Measurements from ENCODE around the gene HS1BP3.

HS1BP3 gene

DNA sequence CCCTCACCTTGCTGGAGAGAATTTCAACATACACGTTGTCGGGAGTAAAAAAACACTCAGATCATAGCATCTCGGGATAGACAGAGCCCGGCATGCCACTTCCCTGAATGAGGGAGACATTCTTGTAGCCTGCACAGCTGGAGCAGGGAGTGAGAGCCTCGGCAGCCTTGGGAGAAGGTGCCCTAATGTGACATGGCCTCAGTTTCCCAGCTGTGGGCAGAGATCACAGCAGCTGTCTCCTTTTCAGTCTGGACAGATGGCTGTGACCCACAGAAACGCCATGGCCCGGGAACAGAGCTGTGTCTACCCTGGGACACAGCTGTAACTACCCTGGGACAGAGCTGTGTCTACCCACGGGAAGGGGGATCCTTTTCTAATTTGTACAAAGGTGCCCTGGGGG is 55.9 kb downstream of the HS1BP3 start:
- Histone ChIP-seq H3K9me3 (ENCODE audit: control insufficient read depth in 1 of 2, low read length in 2 of 2) (no peaks in the 10 kb centered on the region), H3K27me3 (ENCODE audit: control insufficient read depth in 1 of 2, insufficient read depth in 2 of 2, low read length in 2 of 2) (no peaks in the 10 kb centered on the region), H3K9ac (ENCODE audit: low read depth in 1 of 2, low read length in 2 of 2) (no peak overlapping the region), H3K4me3 (ENCODE audit: low read depth in 1 of 2, low read length in 2 of 2) (no peak overlapping the region), H3K27ac (ENCODE audit: low read depth, low read length) (no peak overlapping the region), H3K36me3 (ENCODE audit: control insufficient read depth in 1 of 2, insufficient read depth in 2 of 2, low read length in 2 of 2) (no peaks in the 10 kb centered on the region), H3K4me1 (ENCODE audit: control insufficient read depth in 1 of 2, insufficient read depth in 2 of 2, low read length in 2 of 2) (peaks cover 19 to 22% of the 10 kb centered on the region in 2 donors)

DNA sequence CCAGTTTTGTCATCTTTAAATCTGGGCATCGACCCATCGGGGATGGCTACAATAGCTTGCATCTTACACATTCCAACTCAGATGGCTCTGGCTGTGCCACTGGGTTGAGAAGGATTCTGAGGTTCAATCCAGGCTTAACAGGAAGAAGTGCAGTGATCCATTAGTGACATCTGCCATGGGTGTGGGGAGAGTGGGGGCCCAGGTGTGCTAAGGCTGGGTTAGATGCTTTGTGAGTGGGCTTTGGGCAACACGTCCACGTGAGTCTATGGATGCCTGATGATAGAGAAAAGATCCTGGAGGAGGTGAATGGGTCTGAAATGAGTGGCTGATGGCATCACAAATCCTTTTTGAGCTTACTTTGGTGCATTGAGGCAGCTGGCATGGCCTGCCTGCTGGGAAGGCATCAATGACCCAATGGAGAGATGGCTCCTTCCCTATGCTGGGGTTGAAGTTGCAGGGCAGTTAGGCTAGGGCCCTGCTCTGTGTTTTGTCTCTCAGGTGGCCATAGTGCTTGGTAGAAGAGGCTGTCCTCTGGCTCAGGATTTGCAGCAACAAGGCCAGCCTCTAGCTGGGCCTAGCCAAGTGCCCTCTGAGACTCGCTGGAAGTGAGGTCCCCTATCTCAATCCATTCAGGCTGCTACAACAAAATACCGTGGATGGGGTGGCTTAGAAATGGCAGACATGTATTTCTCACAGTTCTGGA is 56.7 kb downstream of the HS1BP3 start:
- Histone ChIP-seq H3K4me1 (ENCODE audit: control insufficient read depth in 1 of 2, insufficient read depth in 2 of 2, low read length in 2 of 2) (peaks cover 19 to 22% of the 10 kb centered on the region in 2 donors), H3K27me3 (ENCODE audit: control insufficient read depth in 1 of 2, insufficient read depth in 2 of 2, low read length in 2 of 2) (no peaks in the 10 kb centered on the region), H3K36me3 (ENCODE audit: control insufficient read depth in 1 of 2, insufficient read depth in 2 of 2, low read length in 2 of 2) (no peaks in the 10 kb centered on the region), H3K9me3 (ENCODE audit: control insufficient read depth in 1 of 2, low read length in 2 of 2) (no peaks in the 10 kb centered on the region), H3K9ac (ENCODE audit: low read depth in 1 of 2, low read length in 2 of 2) (no peak overlapping the region), H3K4me3 (ENCODE audit: low read depth in 1 of 2, low read length in 2 of 2) (no peak overlapping the region), H3K27ac (ENCODE audit: low read depth, low read length) (no peak overlapping the region)

DNA sequence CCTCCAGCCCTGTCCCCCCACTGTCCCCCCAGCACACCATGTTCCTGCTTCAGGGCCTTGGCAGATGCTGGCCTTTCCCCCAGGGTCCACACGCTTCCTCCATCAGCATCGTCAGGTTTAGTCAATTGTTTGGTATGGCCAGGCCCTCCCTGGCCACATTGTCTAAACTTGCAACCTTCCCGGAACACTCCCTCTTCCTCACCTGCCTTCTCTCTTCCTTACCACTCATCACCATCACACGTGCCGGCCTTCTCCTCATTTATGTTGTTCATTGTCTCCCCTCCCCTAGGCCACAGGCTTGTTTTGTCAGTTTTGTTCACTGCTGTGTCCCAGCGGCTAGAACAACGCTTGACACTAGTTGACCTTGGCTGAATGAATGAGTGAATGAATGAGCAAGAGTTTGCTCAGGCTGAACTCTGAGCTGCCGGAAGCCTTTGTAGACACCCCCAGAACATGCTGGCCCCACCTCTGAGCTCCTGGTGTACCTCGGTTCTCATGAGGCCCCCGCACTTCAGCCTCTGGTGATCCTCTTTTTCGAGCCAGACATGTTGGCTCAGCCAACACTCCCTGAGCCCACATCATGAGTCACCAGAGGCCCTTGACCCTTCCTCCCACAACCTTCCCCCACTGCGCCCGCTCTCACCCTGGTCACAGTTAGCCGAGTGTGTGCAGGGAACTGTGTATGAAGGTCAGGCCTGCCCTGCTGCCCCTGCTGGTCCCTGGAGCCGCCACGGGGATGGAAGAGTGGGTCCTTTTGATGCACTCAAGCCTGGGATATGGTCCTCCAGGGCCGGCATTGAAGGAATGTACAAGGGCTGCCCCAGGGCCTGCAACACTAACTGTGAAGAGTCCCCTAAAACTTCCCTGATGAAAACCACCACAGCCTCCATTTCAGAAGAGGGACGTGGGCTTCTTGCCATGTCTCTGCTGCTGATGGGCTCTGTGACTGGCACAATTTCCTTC is 57.5 kb downstream of the HS1BP3 start:
- no peak overlapping the region for H3K4me3 ChIP-seq (ENCODE audit: low read depth in 1 of 2, low read length in 2 of 2)
- H3K27me3 ChIP-seq (ENCODE audit: control insufficient read depth in 1 of 2, insufficient read depth in 2 of 2, low read length in 2 of 2): no peaks in the 10 kb centered on the region
- no peaks in the 10 kb centered on the region for H3K36me3 ChIP-seq (ENCODE audit: control insufficient read depth in 1 of 2, insufficient read depth in 2 of 2, low read length in 2 of 2)
- H3K9me3 ChIP-seq (ENCODE audit: control insufficient read depth in 1 of 2, low read length in 2 of 2): no peaks in the 10 kb centered on the region
- H3K9ac ChIP-seq (ENCODE audit: low read depth in 1 of 2, low read length in 2 of 2): no peak overlapping the region
- H3K4me1 ChIP-seq (ENCODE audit: control insufficient read depth in 1 of 2, insufficient read depth in 2 of 2, low read length in 2 of 2): peaks cover 19 to 22% of the 10 kb centered on the region in 2 donors
- H3K27ac ChIP-seq (ENCODE audit: low read depth, low read length): no peak overlapping the region

DNA sequence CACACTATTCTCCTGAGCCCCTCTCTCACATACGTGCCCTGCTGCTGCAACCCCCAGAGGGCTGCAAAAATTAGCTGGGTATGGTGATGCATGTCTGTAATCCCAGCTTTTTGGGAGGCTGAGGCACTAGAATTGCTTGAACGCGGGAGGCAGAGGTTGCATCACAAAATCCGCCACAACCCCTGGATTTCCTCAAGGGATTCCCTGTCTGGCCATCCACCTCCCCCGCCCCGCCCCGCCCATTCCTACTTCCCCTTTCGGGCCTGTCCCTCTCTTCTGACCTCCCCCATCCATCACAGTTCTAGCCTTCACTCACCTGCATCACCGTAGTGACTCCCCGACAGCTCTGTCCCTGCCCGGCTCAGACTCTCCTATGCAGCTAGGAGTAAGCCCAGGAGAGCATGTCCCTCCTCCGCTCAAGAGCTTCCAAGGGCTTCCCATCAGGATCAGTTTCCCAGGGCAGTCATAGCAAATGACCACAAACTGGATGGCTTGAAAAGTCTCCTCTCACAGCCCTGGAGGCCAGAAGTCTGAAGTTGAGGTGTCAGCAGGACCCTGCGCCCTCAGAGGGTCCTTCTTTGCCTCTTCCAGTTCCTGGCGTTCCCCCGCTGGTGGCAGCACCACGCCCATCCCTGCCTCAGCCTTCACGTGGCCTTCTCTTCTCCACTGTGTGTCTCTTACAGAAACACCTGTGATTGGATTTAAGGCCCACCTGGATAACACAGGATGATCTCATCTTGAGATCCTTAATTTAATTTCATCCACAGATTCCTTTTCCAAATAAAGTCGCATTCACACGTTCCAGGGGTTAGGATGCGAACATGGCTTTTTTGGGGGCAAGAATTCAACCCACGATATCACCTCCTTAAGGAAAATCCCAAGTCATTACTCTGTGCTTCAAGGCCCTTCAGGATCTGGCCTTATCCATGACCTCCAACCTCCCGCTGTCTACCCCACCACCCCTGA is 58.5 kb downstream of the HS1BP3 start:
- no peak overlapping the region for H3K4me3 ChIP-seq (ENCODE audit: low read depth in 1 of 2, low read length in 2 of 2)
- H3K36me3 ChIP-seq (ENCODE audit: control insufficient read depth in 1 of 2, insufficient read depth in 2 of 2, low read length in 2 of 2): no peaks in the 10 kb centered on the region
- H3K9ac ChIP-seq (ENCODE audit: low read depth in 1 of 2, low read length in 2 of 2): no peak overlapping the region
- no peaks in the 10 kb centered on the region for H3K9me3 ChIP-seq (ENCODE audit: control insufficient read depth in 1 of 2, low read length in 2 of 2)
- peaks cover 14 to 18% of the 10 kb centered on the region in 2 donors for H3K4me1 ChIP-seq (ENCODE audit: control insufficient read depth in 1 of 2, insufficient read depth in 2 of 2, low read length in 2 of 2)
- no peak overlapping the region for H3K27ac ChIP-seq (ENCODE audit: low read depth, low read length)
- no peaks in the 10 kb centered on the region for H3K27me3 ChIP-seq (ENCODE audit: control insufficient read depth in 1 of 2, insufficient read depth in 2 of 2, low read length in 2 of 2)

DNA sequence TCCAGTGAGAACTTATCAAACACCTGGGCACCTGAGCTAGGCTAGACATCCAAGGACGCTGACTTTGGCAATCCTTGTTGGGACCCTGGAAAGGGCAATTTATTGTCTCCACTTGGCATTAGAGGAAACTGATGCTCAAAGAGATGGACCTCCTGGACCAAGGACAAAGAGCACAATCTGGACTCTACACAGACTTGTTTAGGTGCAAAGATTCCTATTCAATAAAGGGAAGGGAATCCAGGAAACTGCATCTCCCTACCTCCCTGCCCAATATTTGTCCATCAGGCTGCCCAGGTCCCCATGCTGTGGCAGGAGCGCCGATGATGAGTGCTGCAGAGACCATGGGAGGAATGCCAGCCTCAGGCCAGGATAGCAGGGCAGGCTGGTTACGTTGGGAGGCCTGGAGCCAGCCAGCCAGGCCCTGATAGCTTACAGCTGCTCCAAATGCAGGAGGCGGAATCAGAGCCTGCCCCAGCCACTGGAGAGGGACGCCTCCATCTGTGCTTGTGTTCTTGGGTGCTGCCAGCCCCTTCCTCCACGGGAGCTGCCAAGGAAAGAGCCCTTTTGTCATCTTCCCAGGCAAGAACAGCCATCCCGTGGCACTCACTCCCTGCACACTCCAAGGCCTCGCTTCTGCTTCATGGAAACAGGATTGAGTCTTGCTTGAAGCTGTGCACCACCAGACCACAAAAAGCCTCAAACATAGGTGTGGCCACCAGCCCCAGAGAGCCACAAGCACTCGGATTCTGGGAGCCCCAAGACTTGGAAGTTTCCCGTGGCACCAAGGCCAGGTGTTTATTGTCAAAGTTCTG is 60.0 kb downstream of the HS1BP3 start:
- Histone ChIP-seq H3K27me3 (ENCODE audit: control insufficient read depth in 1 of 2, insufficient read depth in 2 of 2, low read length in 2 of 2) (no peaks in the 10 kb centered on the region), H3K4me3 (ENCODE audit: low read depth in 1 of 2, low read length in 2 of 2) (no peak overlapping the region), H3K36me3 (ENCODE audit: control insufficient read depth in 1 of 2, insufficient read depth in 2 of 2, low read length in 2 of 2) (no peaks in the 10 kb centered on the region), H3K9me3 (ENCODE audit: control insufficient read depth in 1 of 2, low read length in 2 of 2) (no peaks in the 10 kb centered on the region), H3K9ac (ENCODE audit: low read depth in 1 of 2, low read length in 2 of 2) (no peak overlapping the region), H3K4me1 (ENCODE audit: control insufficient read depth in 1 of 2, insufficient read depth in 2 of 2, low read length in 2 of 2) (peaks cover 2 to 4% of the 10 kb centered on the region in 2 donors), H3K27ac (ENCODE audit: low read depth, low read length) (no peak overlapping the region)

DNA sequence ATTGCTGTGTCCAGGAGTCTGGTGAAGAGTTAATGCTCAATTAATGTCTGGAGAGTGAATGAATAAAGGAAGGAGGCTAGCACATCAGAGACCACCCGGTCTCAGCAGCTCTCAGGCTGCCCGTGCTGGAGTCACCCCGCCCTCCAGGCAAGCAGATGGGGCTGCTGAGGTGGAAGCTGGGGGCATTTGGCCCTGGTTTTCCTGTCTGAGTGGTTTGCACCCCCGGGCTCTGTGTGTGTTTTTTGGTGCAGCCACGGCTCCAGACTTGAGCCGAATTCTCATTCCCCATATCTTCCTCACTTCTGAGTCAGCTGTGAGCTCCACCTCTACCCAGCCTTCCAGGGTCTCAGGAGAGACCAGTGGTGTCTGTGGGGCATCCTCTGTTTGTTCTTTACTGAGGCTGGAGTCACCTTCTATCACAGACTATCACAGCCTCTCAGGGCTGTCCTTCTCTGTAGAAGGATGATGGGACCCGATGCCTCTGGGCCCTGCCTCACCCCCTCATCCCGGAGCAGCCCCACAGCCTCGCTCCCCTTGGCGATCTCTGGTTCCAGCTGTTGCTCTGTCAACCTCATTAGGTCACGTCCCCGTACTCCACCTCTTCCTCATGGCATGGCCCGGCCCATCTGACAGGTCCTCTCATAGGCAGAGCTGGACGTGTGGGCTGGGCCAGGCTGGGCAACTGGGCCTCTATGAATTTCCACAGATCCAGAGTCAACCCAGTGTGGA is 60.8 kb downstream of the HS1BP3 start:
- no peaks in the 10 kb centered on the region for H3K27me3 ChIP-seq (ENCODE audit: control insufficient read depth in 1 of 2, insufficient read depth in 2 of 2, low read length in 2 of 2)
- H3K9ac ChIP-seq (ENCODE audit: low read depth in 1 of 2, low read length in 2 of 2): no peak overlapping the region
- no peak overlapping the region for H3K27ac ChIP-seq (ENCODE audit: low read depth, low read length)
- peaks cover 0 to 9% of the 10 kb centered on the region in 2 donors for H3K4me1 ChIP-seq (ENCODE audit: control insufficient read depth in 1 of 2, insufficient read depth in 2 of 2, low read length in 2 of 2)
- no peak overlapping the region for H3K4me3 ChIP-seq (ENCODE audit: low read depth in 1 of 2, low read length in 2 of 2)
- H3K9me3 ChIP-seq (ENCODE audit: control insufficient read depth in 1 of 2, low read length in 2 of 2): no peaks in the 10 kb centered on the region
- no peaks in the 10 kb centered on the region for H3K36me3 ChIP-seq (ENCODE audit: control insufficient read depth in 1 of 2, insufficient read depth in 2 of 2, low read length in 2 of 2)

DNA sequence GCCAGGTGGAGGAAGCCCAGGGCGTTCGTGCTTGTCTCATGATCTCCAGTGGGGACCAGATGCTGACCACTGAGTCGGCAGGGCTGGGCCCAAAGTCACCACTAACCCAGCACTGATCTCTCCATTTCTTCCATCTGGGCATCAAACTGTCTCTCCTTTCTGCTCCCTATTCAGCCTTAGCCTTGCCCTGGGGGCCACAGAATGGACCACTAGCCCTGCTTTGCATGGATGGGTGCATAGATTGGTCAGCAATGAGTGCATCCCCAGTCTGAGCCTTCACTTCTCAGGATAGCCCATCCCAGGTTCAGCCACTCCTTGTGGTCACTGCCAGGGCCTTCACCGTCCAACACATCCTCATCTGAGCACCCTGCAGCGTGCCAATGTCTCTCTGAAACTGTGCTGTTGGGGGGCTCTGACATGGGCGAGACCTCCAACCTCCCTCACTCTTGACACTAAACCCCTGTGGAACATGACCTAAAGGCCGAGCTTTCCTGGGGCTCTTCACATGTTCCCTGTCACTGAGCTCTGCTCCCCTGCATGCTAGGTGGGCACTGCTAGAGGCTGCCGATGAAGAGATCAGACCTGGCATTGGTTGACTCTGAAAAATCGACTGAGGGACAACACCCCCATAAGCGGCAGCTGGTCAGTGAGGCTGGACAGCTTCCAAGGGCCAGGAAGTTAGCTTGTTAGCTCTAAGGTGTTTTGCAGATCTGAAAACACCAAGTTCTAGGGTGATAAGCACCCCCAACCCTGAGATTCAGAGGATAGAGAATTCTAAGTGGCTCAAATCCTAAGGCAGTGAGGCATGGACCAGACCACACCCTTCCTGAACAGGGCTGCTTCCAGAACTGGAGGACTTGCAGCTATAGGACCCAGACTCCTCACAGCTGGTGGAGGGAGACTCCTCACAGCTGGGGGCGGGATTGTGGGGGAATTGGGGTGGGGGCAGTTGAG is 61.7 kb downstream of the HS1BP3 start:
- Histone ChIP-seq H3K36me3 (ENCODE audit: control insufficient read depth in 1 of 2, insufficient read depth in 2 of 2, low read length in 2 of 2) (no peaks in the 10 kb centered on the region), H3K4me1 (ENCODE audit: control insufficient read depth in 1 of 2, insufficient read depth in 2 of 2, low read length in 2 of 2) (peaks cover 0 to 13% of the 10 kb centered on the region in 2 donors), H3K9ac (ENCODE audit: low read depth in 1 of 2, low read length in 2 of 2) (no peak overlapping the region), H3K9me3 (ENCODE audit: control insufficient read depth in 1 of 2, low read length in 2 of 2) (no peaks in the 10 kb centered on the region), H3K27ac (ENCODE audit: low read depth, low read length) (no peak overlapping the region), H3K27me3 (ENCODE audit: control insufficient read depth in 1 of 2, insufficient read depth in 2 of 2, low read length in 2 of 2) (no peaks in the 10 kb centered on the region), H3K4me3 (ENCODE audit: low read depth in 1 of 2, low read length in 2 of 2) (no peak overlapping the region)

Data from duodenal mucosa (tissue), 2 donors.